DOHH2 (cell line): ENCODE measurements around the gene SMARCA4.

Source experiments
- EZH2phosphoT487 ChIP-seq: fragments of 200-600 bp; sonication (generic); IDR thresholded peaks from 2 replicates; pipeline ENCODE4 v1.6.1; 2017; ENCODE audit warnings: borderline replicate concordance, mild to moderate bottlenecking, antibody characterized with exemption, low read length, moderate library complexity, mixed read lengths
- TF ChIP-seq, protein P1 (sequence below): fragments of 200-600 bp; sonication (generic); IDR thresholded peaks from one replicate; pipeline ENCODE4 v1.5.1; 2014; ENCODE audit warnings: antibody characterized with exemption, mild to moderate bottlenecking, low read depth, low read length; ENCODE audit not compliant: poor library complexity, severe bottlenecking

GRCh38 chr19:11020982-11021759 is 60.3 kb downstream of the SMARCA4 start:
- TF ChIP-seq, protein P1, sequence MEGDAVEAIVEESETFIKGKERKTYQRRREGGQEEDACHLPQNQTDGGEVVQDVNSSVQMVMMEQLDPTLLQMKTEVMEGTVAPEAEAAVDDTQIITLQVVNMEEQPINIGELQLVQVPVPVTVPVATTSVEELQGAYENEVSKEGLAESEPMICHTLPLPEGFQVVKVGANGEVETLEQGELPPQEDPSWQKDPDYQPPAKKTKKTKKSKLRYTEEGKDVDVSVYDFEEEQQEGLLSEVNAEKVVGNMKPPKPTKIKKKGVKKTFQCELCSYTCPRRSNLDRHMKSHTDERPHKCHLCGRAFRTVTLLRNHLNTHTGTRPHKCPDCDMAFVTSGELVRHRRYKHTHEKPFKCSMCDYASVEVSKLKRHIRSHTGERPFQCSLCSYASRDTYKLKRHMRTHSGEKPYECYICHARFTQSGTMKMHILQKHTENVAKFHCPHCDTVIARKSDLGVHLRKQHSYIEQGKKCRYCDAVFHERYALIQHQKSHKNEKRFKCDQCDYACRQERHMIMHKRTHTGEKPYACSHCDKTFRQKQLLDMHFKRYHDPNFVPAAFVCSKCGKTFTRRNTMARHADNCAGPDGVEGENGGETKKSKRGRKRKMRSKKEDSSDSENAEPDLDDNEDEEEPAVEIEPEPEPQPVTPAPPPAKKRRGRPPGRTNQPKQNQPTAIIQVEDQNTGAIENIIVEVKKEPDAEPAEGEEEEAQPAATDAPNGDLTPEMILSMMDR, result no peak
- no peak for TF ChIP-seq EZH2phosphoT487
